Ascending aorta (tissue), 2 donors: ENCODE results near the gene ADGRB3. TPM values are rescaled to one million over a fixed set of nuclear protein-coding genes. Genes with fewer than 3 reads are reported as not detected.

Source experiments
- DNase-seq, 2 donors: peaks; one replicate each; pipeline ENCODE4 v3.0.0-alpha.2; 2019; ENCODE audit warnings: low spot score in 2 of 2
- H3K27ac ChIP-seq, 2 donors: fragments of 200-600 bp; sonication (generic); one replicate each; pipeline ENCODE4 v1.5.1; 2016 to 2017; ENCODE audit warnings: mild to moderate bottlenecking in 1 of 2
- H3K27me3 ChIP-seq: fragments of 200-600 bp; sonication (generic); one replicate; pipeline ENCODE4 v1.5.1; 2017
- H3K36me3 ChIP-seq, 2 donors: fragments of 200-600 bp; sonication (generic); one replicate each; pipeline ENCODE4 v1.5.1; 2016
- H3K4me1 ChIP-seq, 2 donors: fragments of 200-600 bp; sonication (generic); one replicate each; pipeline ENCODE4 v1.5.1; 2016 to 2017; ENCODE audit warnings: mild to moderate bottlenecking in 1 of 2
- H3K4me3 ChIP-seq, 2 donors: fragments of 200-600 bp; sonication (generic); one replicate each; pipeline ENCODE4 v1.5.1; 2016 to 2017; ENCODE audit warnings: mild to moderate bottlenecking in 1 of 2
- H3K9me3 ChIP-seq, 2 donors: fragments of 200-600 bp; sonication (generic); one replicate each; pipeline ENCODE4 v1.5.1; 2016
- CTCF ChIP-seq, 3 experiments: fragments of 200-600 bp in 2 of 3; fragments of 450-650 bp in 1 of 3; sonication (generic) in 2 of 3; IDR thresholded peaks; one replicate each; pipeline ENCODE4 v1.5.1; 2016 to 2019; ENCODE audit warnings: antibody characterized with exemption in 3 of 3, mild to moderate bottlenecking in 1 of 3, moderate library complexity in 1 of 3
- intact Hi-C: fragments of 100-400 bp; cut with DNase I; formaldehyde crosslinking; loops from one replicate; pipeline ENCODE4 v1.15.1; 2023
- total RNA-seq: library from RNA; depleted of rRNA; stranded (reverse); fragments of >200 nt; gene quantifications from one replicate; pipeline ENCODE4 v1.1.0, GENCODE V29; 2016

ADGRB3 gene
- total RNA-seq, 1 donor from 2014 or later = 4.4 TPM

GRCh38 chr6:68826501-68826900 is 191.4 kb downstream of the ADGRB3 start:
- TF ChIP-seq CTCF (IDR thresholded peaks at IDR 0.05) = no peak
- Histone ChIP-seq H3K27ac (no peak overlapping the region), H3K36me3 (no peaks in the 10 kb centered on the region), H3K27me3 (no peaks in the 10 kb centered on the region), H3K9me3 (no peaks in the 10 kb centered on the region), H3K4me1 (no peaks in the 10 kb centered on the region), H3K4me3 (no peak overlapping the region)
- DNase-seq = no peak
- intact Hi-C loops = no loop called here

GRCh38 chr6:68834551-68834950 is 199.5 kb downstream of the ADGRB3 start:
- Histone ChIP-seq H3K4me3 (no peak overlapping the region), H3K4me1 (no peaks in the 10 kb centered on the region), H3K27ac (no peak overlapping the region), H3K9me3 (no peaks in the 10 kb centered on the region), H3K36me3 (no peaks in the 10 kb centered on the region), H3K27me3 (no peaks in the 10 kb centered on the region)
- DNase-seq = no peak
- intact Hi-C loops = no loop called here
- TF ChIP-seq CTCF (IDR thresholded peaks at IDR 0.05) = no peak

GRCh38 chr6:68838571-68838970 is 203.5 kb downstream of the ADGRB3 start:
- H3K27ac ChIP-seq = no peak overlapping the region
- no peak overlapping the region for H3K4me3 ChIP-seq
- no peaks in the 10 kb centered on the region for H3K27me3 ChIP-seq
- H3K36me3 ChIP-seq = no peaks in the 10 kb centered on the region
- H3K4me1 ChIP-seq = no peaks in the 10 kb centered on the region
- intact Hi-C loops = no loop called here
- no peak for DNase-seq
- no peak for TF ChIP-seq CTCF (IDR thresholded peaks at IDR 0.05)
- peaks cover 0 to 2% of the 10 kb centered on the region in 2 donors for H3K9me3 ChIP-seq

GRCh38 chr6:68852791-68853190 is 217.7 kb downstream of the ADGRB3 start:
- intact Hi-C loops = no loop called here
- Histone ChIP-seq H3K9me3 (no peaks in the 10 kb centered on the region), H3K27me3 (no peaks in the 10 kb centered on the region), H3K36me3 (no peaks in the 10 kb centered on the region), H3K4me3 (no peak overlapping the region), H3K27ac (no peak overlapping the region), H3K4me1 (no peaks in the 10 kb centered on the region)
- no peak for TF ChIP-seq CTCF (IDR thresholded peaks at IDR 0.05)
- no peak for DNase-seq

- Histone ChIP-seq H3K4me1 (no peaks in the 10 kb centered on the region), H3K27ac (no peak overlapping the region), H3K27me3 (no peaks in the 10 kb centered on the region), H3K36me3 (no peaks in the 10 kb centered on the region), H3K4me3 (no peak overlapping the region), H3K9me3 (peaks cover 0 to 16% of the 10 kb centered on the region in 2 donors)
- no peak for DNase-seq
- intact Hi-C loops = no loop called here
- TF ChIP-seq CTCF (IDR thresholded peaks at IDR 0.05) = no peak
These were observed 224.2 kb downstream of the ADGRB3 start for GRCh38 chr6:68859233-68859632.

- Histone ChIP-seq H3K4me3 (no peak overlapping the region), H3K36me3 (no peaks in the 10 kb centered on the region), H3K27me3 (no peaks in the 10 kb centered on the region), H3K27ac (no peak overlapping the region), H3K4me1 (no peaks in the 10 kb centered on the region), H3K9me3 (peaks cover 0 to 3% of the 10 kb centered on the region in 2 donors)
- no peak for DNase-seq
- TF ChIP-seq CTCF (IDR thresholded peaks at IDR 0.05) = no peak
- intact Hi-C loops = no loop called here
These were observed 233.6 kb downstream of the ADGRB3 start for GRCh38 chr6:68868646-68869045.
